ENCODE data around the gene NLGN1.

The NLGN1 gene

GRCh38 chr3:174016186-174016585 is 618.6 kb downstream of the NLGN1 start:
- no peak for DNase-seq

- peak; percentile 84 for DNase-seq
Observed at GRCh38 chr3:174020156-174020555, 622.6 kb downstream of the NLGN1 start.

- DNase-seq, result peak; percentile 98
Observed at GRCh38 chr3:174023421-174023820, 625.9 kb downstream of the NLGN1 start.

- DNase-seq, result no peak
Observed at GRCh38 chr3:174028673-174029072, 631.1 kb downstream of the NLGN1 start.

GRCh38 chr3:174035328-174035886 is 637.9 kb downstream of the NLGN1 start:
- DNase-seq, result peak; percentile 96

GRCh38 chr3:174046311-174046710 is 648.8 kb downstream of the NLGN1 start:
- DNase-seq, result peak; percentile 49

- DNase-seq, result no peak
Observed at GRCh38 chr3:174049472-174049871, 651.9 kb downstream of the NLGN1 start.

GRCh38 chr3:174051191-174051590 is 653.6 kb downstream of the NLGN1 start:
- DNase-seq, result no peak

- DNase-seq, result no peak
Observed at GRCh38 chr3:174058804-174059203, 661.3 kb downstream of the NLGN1 start.

- no peak for DNase-seq
Observed at GRCh38 chr3:174060431-174060830, 662.9 kb downstream of the NLGN1 start.

- no peak for DNase-seq
Observed at GRCh38 chr3:174061162-174061561, 663.6 kb downstream of the NLGN1 start.

- DNase-seq, result no peak
Observed at GRCh38 chr3:174061731-174062130, 664.2 kb downstream of the NLGN1 start.

- DNase-seq, result no peak
Observed at GRCh38 chr3:174062923-174063322, 665.4 kb downstream of the NLGN1 start.

GRCh38 chr3:174068035-174068434 is 670.5 kb downstream of the NLGN1 start:
- no peak for DNase-seq

GRCh38 chr3:174072675-174073074 is 675.1 kb downstream of the NLGN1 start:
- DNase-seq, result no peak

- no peak for DNase-seq
Observed at GRCh38 chr3:174083706-174084105, 686.2 kb downstream of the NLGN1 start.

- peak; percentile 57 for DNase-seq
Observed at GRCh38 chr3:174089592-174089991, 692.0 kb downstream of the NLGN1 start.

- DNase-seq, result peak; percentile 94
Observed at GRCh38 chr3:174094669-174095068, 697.1 kb downstream of the NLGN1 start.

GRCh38 chr3:174097686-174098085 is 700.1 kb downstream of the NLGN1 start:
- peak; percentile 93 for DNase-seq

- peak; percentile 54 for DNase-seq
Observed at GRCh38 chr3:174098746-174099145, 701.2 kb downstream of the NLGN1 start.

GRCh38 chr3:174099724-174100123 is 702.2 kb downstream of the NLGN1 start:
- DNase-seq, result peak; percentile 49

- peak; percentile 72 for DNase-seq
Observed at GRCh38 chr3:174100744-174101143, 703.2 kb downstream of the NLGN1 start.

- peak; percentile 98 for DNase-seq
Observed at GRCh38 chr3:174101244-174101643, 703.7 kb downstream of the NLGN1 start.

- no peak for DNase-seq
Observed at GRCh38 chr3:174102274-174102673, 704.7 kb downstream of the NLGN1 start.

GRCh38 chr3:174102866-174103265 is 705.3 kb downstream of the NLGN1 start:
- peak; percentile 58 for DNase-seq

GRCh38 chr3:174110761-174111160 is 713.2 kb downstream of the NLGN1 start:
- DNase-seq, result no peak

Measured in NCI-H69 (cell line).